Uterus (tissue), 4 donors: ENCODE measurements around the gene DYNC1LI2. TPM values are rescaled to one million over a fixed set of nuclear protein-coding genes. Genes with fewer than 3 reads are reported as not detected.

Source experiments
- DNase-seq, 2 donors: peaks; one replicate each; pipeline ENCODE4 v3.0.0-alpha.2; 2019 to 2020
- H3K27ac ChIP-seq, 2 donors: fragments of 200-600 bp; sonication (generic); 1 replicate in 1 of 2; 2 replicates in 1 of 2; pipeline ENCODE4 v1.5.1; 2016 to 2018
- H3K27me3 ChIP-seq, 2 donors: fragments of 200-600 bp; sonication (generic); one replicate each; pipeline ENCODE4 v1.5.1; 2018 to 2019; ENCODE audit warnings: control low read depth in 1 of 2
- H3K36me3 ChIP-seq, 2 donors: fragments of 200-600 bp; sonication (generic); one replicate each; pipeline ENCODE4 v1.5.1; 2019; ENCODE audit warnings: control low read depth in 1 of 2
- H3K4me1 ChIP-seq, 2 donors: fragments of 200-600 bp; sonication (generic); one replicate each; pipeline ENCODE4 v1.5.1; 2018 to 2019; ENCODE audit warnings: control low read depth in 1 of 2
- H3K4me3 ChIP-seq, 2 donors: fragments of 200-600 bp; sonication (generic); 1 replicate in 1 of 2; 2 replicates in 1 of 2; pipeline ENCODE4 v1.5.1; 2018 to 2019; ENCODE audit warnings: mild to moderate bottlenecking in 1 of 2
- H3K9me3 ChIP-seq, 2 donors: fragments of 200-600 bp; sonication (generic); one replicate each; pipeline ENCODE4 v1.5.1; 2019; ENCODE audit warnings: control low read depth in 1 of 2
- POLR2A ChIP-seq, 2 donors: fragments of 450-650 bp; IDR thresholded peaks; one replicate each; pipeline ENCODE4 v1.6.1; 2016; ENCODE audit warnings: antibody characterized with exemption in 2 of 2, mild to moderate bottlenecking in 1 of 2, moderate library complexity in 1 of 2
- intact Hi-C: fragments of 100-400 bp; cut with DNase I; formaldehyde crosslinking; loops from one replicate; pipeline ENCODE4 v1.15.1; 2023; ENCODE audit warnings: low total_unique reads
- total RNA-seq, 4 donors: library from RNA; depleted of rRNA in 3 of 4; stranded (reverse); fragments of >200 nt in 3 of 4; gene quantifications; one replicate each; pipeline versions ENCODE4 v1.1.0 to v1.2.4, GENCODE V29; 2014 to 2023
- TF ChIP-seq, protein P1 (sequence below), 4 experiments: fragments of 200-600 bp in 2 of 4; fragments of 450-650 bp in 2 of 4; sonication (generic) in 2 of 4; IDR thresholded peaks; one replicate each; pipeline ENCODE4 v1.5.1; 2016 to 2019; ENCODE audit warnings: antibody characterized with exemption in 4 of 4, mild to moderate bottlenecking in 2 of 4, moderate library complexity in 1 of 4
- donor health status: DM: yes; HTN: yes; CAD: no.

DYNC1LI2 gene
- total RNA-seq, 4 donors from 2014 or later = 109 to 279 (median 151) TPM

DNA sequence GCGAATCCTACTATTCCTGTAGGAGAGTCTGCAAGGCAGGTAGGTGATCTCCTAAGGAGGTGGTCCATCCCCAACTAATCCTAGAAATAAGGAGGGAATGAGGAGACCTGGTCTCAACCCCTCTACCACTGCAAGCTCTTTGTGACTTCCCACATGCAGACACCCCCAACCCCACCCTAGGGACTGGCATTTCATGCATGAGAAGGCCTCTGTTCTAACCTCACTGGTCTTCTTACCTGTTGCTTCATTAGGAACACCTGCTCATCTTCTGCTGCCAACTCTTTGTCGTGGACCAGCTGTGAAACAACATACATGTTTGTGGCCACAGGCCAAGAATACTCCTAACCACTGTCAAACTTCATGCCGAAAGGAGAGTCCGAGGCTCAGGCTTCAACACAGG, 22.6 kb downstream of the DYNC1LI2 start:
- no peak for TF ChIP-seq POLR2A (IDR thresholded peaks at IDR 0.05)
- TF ChIP-seq, protein P1, sequence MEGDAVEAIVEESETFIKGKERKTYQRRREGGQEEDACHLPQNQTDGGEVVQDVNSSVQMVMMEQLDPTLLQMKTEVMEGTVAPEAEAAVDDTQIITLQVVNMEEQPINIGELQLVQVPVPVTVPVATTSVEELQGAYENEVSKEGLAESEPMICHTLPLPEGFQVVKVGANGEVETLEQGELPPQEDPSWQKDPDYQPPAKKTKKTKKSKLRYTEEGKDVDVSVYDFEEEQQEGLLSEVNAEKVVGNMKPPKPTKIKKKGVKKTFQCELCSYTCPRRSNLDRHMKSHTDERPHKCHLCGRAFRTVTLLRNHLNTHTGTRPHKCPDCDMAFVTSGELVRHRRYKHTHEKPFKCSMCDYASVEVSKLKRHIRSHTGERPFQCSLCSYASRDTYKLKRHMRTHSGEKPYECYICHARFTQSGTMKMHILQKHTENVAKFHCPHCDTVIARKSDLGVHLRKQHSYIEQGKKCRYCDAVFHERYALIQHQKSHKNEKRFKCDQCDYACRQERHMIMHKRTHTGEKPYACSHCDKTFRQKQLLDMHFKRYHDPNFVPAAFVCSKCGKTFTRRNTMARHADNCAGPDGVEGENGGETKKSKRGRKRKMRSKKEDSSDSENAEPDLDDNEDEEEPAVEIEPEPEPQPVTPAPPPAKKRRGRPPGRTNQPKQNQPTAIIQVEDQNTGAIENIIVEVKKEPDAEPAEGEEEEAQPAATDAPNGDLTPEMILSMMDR (IDR thresholded peaks at IDR 0.05) = no peak
- Histone ChIP-seq H3K4me3 (no peak overlapping the region), H3K9me3 (no peaks in the 10 kb centered on the region), H3K27me3 (no peaks in the 10 kb centered on the region), H3K27ac (no peak overlapping the region), H3K4me1 (no peaks in the 10 kb centered on the region), H3K36me3 (no peaks in the 10 kb centered on the region)
- intact Hi-C loops = no loop called here
- DNase-seq = no peak

DNA sequence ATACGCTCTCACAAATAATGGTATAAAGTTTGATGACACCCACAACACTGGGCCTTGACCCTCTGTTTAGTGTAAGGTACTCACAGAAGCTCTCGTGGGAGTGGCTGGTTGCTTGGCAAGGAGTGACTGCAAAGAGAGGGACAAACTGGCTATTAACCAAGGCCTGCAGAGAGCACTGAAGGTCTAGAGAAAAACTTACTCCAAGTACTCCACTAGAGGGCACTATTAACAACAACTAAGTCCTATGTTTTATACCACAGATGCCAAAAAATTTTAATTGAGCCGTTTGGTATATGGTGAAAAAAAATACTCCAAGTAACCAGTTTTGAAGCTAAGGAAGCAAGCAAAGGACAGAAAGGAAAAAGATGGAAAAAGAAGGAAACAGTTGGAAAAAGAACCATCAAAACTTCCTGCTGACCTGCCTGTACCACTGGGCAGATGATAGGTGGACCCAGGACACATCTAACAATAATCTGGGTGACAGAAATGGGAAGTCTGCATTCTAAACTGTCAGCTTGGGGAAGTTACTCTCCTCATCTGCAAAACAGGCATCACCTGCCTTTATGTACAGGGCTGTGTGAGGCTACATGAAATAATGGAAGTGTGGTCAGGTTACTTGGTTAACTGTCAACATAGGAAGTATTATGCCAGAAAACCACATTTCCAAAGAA, 23.2 kb downstream of the DYNC1LI2 start:
- no peaks in the 10 kb centered on the region for H3K27me3 ChIP-seq
- H3K4me3 ChIP-seq = no peak overlapping the region
- no peaks in the 10 kb centered on the region for H3K36me3 ChIP-seq
- peak; percentile 27 to 31 for DNase-seq
- no peaks in the 10 kb centered on the region for H3K4me1 ChIP-seq
- H3K9me3 ChIP-seq = no peaks in the 10 kb centered on the region
- no peak for TF ChIP-seq POLR2A (IDR thresholded peaks at IDR 0.05)
- TF ChIP-seq, protein P1 (IDR thresholded peaks at IDR 0.05) = peak; percentile 58 to 79 (median 64)
- H3K27ac ChIP-seq = no peak overlapping the region
- intact Hi-C loops = no loop called here

DNA sequence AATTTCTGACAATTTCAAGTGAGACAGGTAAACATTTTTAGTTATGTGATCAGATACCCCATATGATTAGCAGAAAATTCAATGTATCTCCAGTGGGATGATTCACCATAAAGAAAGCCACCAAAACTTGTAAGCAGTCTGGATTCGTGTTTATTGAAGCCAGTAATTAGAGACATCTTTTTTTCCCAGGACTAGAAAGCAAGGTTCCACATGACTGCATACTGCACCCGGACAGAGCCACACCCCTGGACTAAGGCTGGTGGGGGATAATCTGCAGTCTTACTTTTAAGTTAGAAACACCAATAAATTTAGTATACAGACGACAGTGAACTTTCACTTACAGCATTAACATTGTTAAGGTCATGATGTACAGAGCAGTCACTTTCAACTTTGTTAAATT, 30.6 kb downstream of the DYNC1LI2 start:
- intact Hi-C loops = no loop called here
- DNase-seq = no peak
- no peak for TF ChIP-seq POLR2A (IDR thresholded peaks at IDR 0.05)
- TF ChIP-seq, protein P1 (IDR thresholded peaks at IDR 0.05) = no peak

GRCh38 chr16:66719246-66719645, 32.2 kb downstream of the DYNC1LI2 start:
- no peak for DNase-seq
- Histone ChIP-seq H3K4me3 (no peak overlapping the region), H3K9me3 (no peaks in the 10 kb centered on the region), H3K27me3 (no peaks in the 10 kb centered on the region), H3K4me1 (no peaks in the 10 kb centered on the region), H3K36me3 (no peaks in the 10 kb centered on the region), H3K27ac (no peak overlapping the region)
- intact Hi-C loops = no loop called here
- no peak for TF ChIP-seq POLR2A (IDR thresholded peaks at IDR 0.05)
- TF ChIP-seq, protein P1 (IDR thresholded peaks at IDR 0.05) = no peak

More for the DNA sequence above, 30.6 kb downstream of the DYNC1LI2 start:
- no peaks in the 10 kb centered on the region for H3K4me1 ChIP-seq
- H3K9me3 ChIP-seq = no peaks in the 10 kb centered on the region
- no peaks in the 10 kb centered on the region for H3K27me3 ChIP-seq
- no peak overlapping the region for H3K27ac ChIP-seq
- no peaks in the 10 kb centered on the region for H3K36me3 ChIP-seq
- H3K4me3 ChIP-seq = no peak overlapping the region

DNA sequence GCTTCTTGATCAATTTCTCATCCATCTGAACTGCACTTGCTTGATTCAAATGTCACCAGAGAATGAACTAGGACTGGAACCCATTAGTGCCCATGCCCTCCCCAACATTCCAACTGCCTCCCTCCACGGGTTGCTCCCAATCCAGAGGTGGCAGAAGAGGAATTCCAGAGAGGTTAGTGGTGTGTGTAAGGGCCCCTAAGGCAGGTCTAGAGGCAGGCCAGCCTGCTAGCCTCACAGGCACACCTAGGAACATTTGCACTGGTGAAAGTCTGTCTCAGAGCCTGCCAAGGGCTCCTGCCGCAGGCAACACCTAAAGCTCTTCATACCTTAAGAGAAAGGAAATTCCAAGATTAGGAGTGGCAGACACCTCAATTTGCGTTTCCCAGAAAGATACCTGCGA, 33.6 kb downstream of the DYNC1LI2 start:
- no peak overlapping the region for H3K27ac ChIP-seq
- H3K9me3 ChIP-seq = no peaks in the 10 kb centered on the region
- no peaks in the 10 kb centered on the region for H3K4me1 ChIP-seq
- H3K27me3 ChIP-seq = no peaks in the 10 kb centered on the region
- no peaks in the 10 kb centered on the region for H3K36me3 ChIP-seq
- no peak overlapping the region for H3K4me3 ChIP-seq
- TF ChIP-seq, protein P1 (IDR thresholded peaks at IDR 0.05) = no peak
- TF ChIP-seq POLR2A (IDR thresholded peaks at IDR 0.05) = no peak
- DNase-seq = no peak
- intact Hi-C loops = no loop called here
